Ascending aorta (tissue), 2 donors: ENCODE measurements around the gene SBK2. TPM values are rescaled to one million over a fixed set of nuclear protein-coding genes. Genes with fewer than 3 reads are reported as not detected.

Experiments
- DNase-seq, 2 donors: peaks; one replicate each; pipeline ENCODE4 v3.0.0-alpha.2; 2019; ENCODE audit warnings: low spot score in 2 of 2
- H3K27ac ChIP-seq, 2 donors: fragments of 200-600 bp; sonication (generic); one replicate each; pipeline ENCODE4 v1.5.1; 2016 to 2017; ENCODE audit warnings: mild to moderate bottlenecking in 1 of 2
- H3K27me3 ChIP-seq: fragments of 200-600 bp; sonication (generic); one replicate; pipeline ENCODE4 v1.5.1; 2017
- H3K36me3 ChIP-seq, 2 donors: fragments of 200-600 bp; sonication (generic); one replicate each; pipeline ENCODE4 v1.5.1; 2016
- H3K4me1 ChIP-seq, 2 donors: fragments of 200-600 bp; sonication (generic); one replicate each; pipeline ENCODE4 v1.5.1; 2016 to 2017; ENCODE audit warnings: mild to moderate bottlenecking in 1 of 2
- H3K4me3 ChIP-seq, 2 donors: fragments of 200-600 bp; sonication (generic); one replicate each; pipeline ENCODE4 v1.5.1; 2016 to 2017; ENCODE audit warnings: mild to moderate bottlenecking in 1 of 2
- H3K9me3 ChIP-seq, 2 donors: fragments of 200-600 bp; sonication (generic); one replicate each; pipeline ENCODE4 v1.5.1; 2016
- CTCF ChIP-seq, 3 experiments: fragments of 200-600 bp in 2 of 3; fragments of 450-650 bp in 1 of 3; sonication (generic) in 2 of 3; IDR thresholded peaks; one replicate each; pipeline ENCODE4 v1.5.1; 2016 to 2019; ENCODE audit warnings: antibody characterized with exemption in 3 of 3, mild to moderate bottlenecking in 1 of 3, moderate library complexity in 1 of 3
- intact Hi-C: fragments of 100-400 bp; cut with DNase I; formaldehyde crosslinking; loops from one replicate; pipeline ENCODE4 v1.15.1; 2023
- total RNA-seq: library from RNA; depleted of rRNA; stranded (reverse); fragments of >200 nt; gene quantifications from one replicate; pipeline ENCODE4 v1.1.0, GENCODE V29; 2016

The SBK2 gene
- total RNA-seq, 1 donor from 2014 or later: not detected

GRCh38 chr19:55489711-55490477 lies 47.0 kb downstream of the SBK2 start:
- TF ChIP-seq CTCF (IDR thresholded peaks at IDR 0.05): no peak
- DNase-seq: no peak
- Histone ChIP-seq H3K27ac (no peak overlapping the region), H3K9me3 (no peaks in the 10 kb centered on the region), H3K4me3 (no peak overlapping the region), H3K36me3 (no peaks in the 10 kb centered on the region), H3K27me3 (no peaks in the 10 kb centered on the region), H3K4me1 (peaks cover 17 to 32% of the 10 kb centered on the region in 2 donors)
- intact Hi-C loops: no loop called here

GRCh38 chr19:55488986-55489710 lies 47.8 kb downstream of the SBK2 start:
- H3K27me3 ChIP-seq: no peaks in the 10 kb centered on the region
- intact Hi-C loops: no loop called here
- no peak overlapping the region for H3K4me3 ChIP-seq
- TF ChIP-seq CTCF (IDR thresholded peaks at IDR 0.05): no peak
- DNase-seq: no peak
- peaks cover 21 to 38% of the 10 kb centered on the region in 2 donors for H3K4me1 ChIP-seq
- no peaks in the 10 kb centered on the region for H3K36me3 ChIP-seq
- no peaks in the 10 kb centered on the region for H3K9me3 ChIP-seq
- peak overlapping the region in 1 of 2 donors; percentile 90 for H3K27ac ChIP-seq

- Histone ChIP-seq H3K27ac (peak within 1 kb of the TSS; percentile 85 to 90), H3K9me3 (no peaks in the 10 kb centered on the region), H3K36me3 (peaks cover 3 to 7% of the 10 kb centered on the region in 2 donors), H3K27me3 (no peaks in the 10 kb centered on the region), H3K4me1 (peaks cover 23 to 42% of the 10 kb centered on the region in 2 donors), H3K4me3 (peak within 1 kb of the TSS in 1 of 2 donors; percentile 52)
- intact Hi-C loops: loop anchor here (1.0 kb wide), 1 partner anchor 16 kb away; no protein-coding TSS in a partner anchor
- DNase-seq: no peak
- no peak for TF ChIP-seq CTCF (IDR thresholded peaks at IDR 0.05)
Observed at GRCh38 chr19:55487924-55488687, 48.8 kb downstream of the SBK2 start, which contains the start of gene SSC5D. TSS of gene SSC5D (plus strand) at chr19:55488436. CDS start at chr19:55488590, 154 bp downstream.

DNA sequence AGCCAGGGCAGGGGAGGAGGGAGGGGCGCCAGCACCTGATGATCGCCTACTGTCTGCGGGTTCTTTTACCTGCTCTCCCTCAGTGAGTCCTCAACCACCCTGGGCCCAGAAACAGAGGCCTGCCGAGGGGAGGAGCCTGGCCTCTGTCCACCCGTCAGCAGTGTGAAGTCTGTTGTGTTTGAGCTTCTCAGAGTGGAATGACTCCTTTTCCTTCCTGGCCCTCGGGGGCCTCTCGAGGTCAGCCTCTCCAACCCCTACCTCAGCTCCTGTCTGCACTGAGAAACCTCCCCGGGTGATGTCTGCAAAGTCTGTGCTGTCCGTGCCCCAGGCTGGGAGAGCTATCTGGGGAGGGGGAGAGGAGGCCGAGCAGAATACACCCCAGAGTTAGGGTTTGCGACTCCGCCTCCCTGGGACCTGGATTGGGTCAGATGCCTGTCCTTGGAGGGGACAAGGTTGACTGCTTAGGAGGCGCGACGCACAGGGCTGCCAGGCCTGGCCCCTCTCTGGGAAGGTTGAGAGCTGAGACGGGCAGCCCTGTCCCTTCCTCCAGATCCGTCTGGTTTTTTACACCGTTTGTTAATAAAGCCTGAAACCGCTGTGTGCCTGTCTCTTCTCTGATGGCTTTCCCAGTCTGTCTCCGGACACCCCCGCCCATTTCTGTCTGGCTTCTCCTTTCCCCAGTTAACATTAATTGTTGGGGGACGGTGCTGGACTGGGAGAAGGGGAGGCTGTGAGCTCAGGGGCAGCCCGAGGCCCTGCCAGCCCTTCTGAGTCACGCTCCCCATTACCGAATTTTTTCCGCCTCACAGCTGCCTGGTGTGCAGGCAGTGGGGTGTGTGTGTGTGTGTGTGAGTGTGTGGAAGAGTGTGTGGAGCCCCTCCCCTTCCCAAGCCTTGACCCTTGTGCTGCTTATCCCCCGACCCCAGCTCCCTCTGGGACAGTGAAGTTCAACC lies 49.7 kb downstream of the SBK2 start:
- peaks cover 23 to 42% of the 10 kb centered on the region in 2 donors for H3K4me1 ChIP-seq
- peak overlapping the region in 1 of 2 donors; percentile 26 for H3K4me3 ChIP-seq
- no peaks in the 10 kb centered on the region for H3K27me3 ChIP-seq
- no peaks in the 10 kb centered on the region for H3K9me3 ChIP-seq
- peak overlapping the region; percentile 85 to 90 for H3K27ac ChIP-seq
- peaks cover 10 to 14% of the 10 kb centered on the region in 2 donors for H3K36me3 ChIP-seq
- no peak for TF ChIP-seq CTCF (IDR thresholded peaks at IDR 0.05)
- DNase-seq: peak; percentile 63 to 88
- intact Hi-C loops: loop anchor here (1.0 kb wide), 1 partner anchor 17 kb away; no protein-coding TSS in a partner anchor
